HepG2 (cell line): ENCODE data around the gene PPP2R2C. TPM values are rescaled to one million over a fixed set of nuclear protein-coding genes. Genes with fewer than 3 reads are reported as not detected.

Experiments
- ATAC-seq: fragments of 200-7000 bp; cut with Tn5 transposase; 3 replicates; pipeline ENCODE4 v1.9.1; 2020; ENCODE audit warnings: mild to moderate bottlenecking, moderate library complexity
- BruUV-seq: library from RNA; stranded (reverse); fragments of 400-500 nt; replicated peaks from 2 replicates; lab custom pipeline; 2021; lab: Mats Ljungman, UMichigan
- CTCF ChIA-PET: fragments of 300-600 bp; formaldehyde crosslinking; extraction: SDS; loops from one replicate; lab custom pipeline; 2021; ENCODE audit warnings: low total read pairs, inconsistent platforms, low intra/inter-chr PET ratio; lab: Yijun Ruan, JAX
- POLR2A ChIA-PET: fragments of 350-600 bp; sonication (Branson Sonifier 250); formaldehyde crosslinking; loops from one replicate; lab custom pipeline; 2020; ENCODE audit warnings: antibody characterized with exemption, inconsistent platforms; lab: Yijun Ruan, JAX
- DNase-seq: peaks from one replicate; pipeline ENCODE4 v3.0.0-alpha.2; 2015; ENCODE audit warnings: low spot score
- FAIRE-seq: peaks from 3 replicates; lab custom pipeline; 2011; peaks lifted over from hg19 to GRCh38; lab: Jason Lieb, UNC
- H2AFZ ChIP-seq: one replicate; pipeline ENCODE4 v1.6.1; 2011; ENCODE audit warnings: low read length, inconsistent platforms
- H3K27ac ChIP-seq: fragments of 300-600 bp; 3 replicates; pipeline ENCODE4 v1.8.0; 2011; ENCODE audit warnings: mixed run types, mild to moderate bottlenecking, mixed read lengths, low read length, inconsistent platforms; ENCODE audit not compliant: insufficient read depth; ENCODE audit errors: extremely low read length
- H3K27me3 ChIP-seq, 2 experiments: fragments of 200-600 bp in 1 of 2; 2 replicates in 1 of 2; 3 replicates in 1 of 2; pipeline versions ENCODE4 v1.6.0 to v1.8.0; 2011; ENCODE audit warnings: low read length in 2 of 2, mild to moderate bottlenecking in 2 of 2, moderate library complexity in 2 of 2, inconsistent platforms in 1 of 2; ENCODE audit not compliant: insufficient read depth in 2 of 2, control insufficient read depth in 1 of 2
- H3K36me3 ChIP-seq, 2 experiments: fragments of 200-600 bp in 1 of 2; replicated peaks in 1 of 2; 2 replicates in 1 of 2; 3 replicates in 1 of 2; pipeline versions ENCODE4 v1.5.1 to v1.8.0; 2011; ENCODE audit warnings: low read length in 2 of 2, inconsistent platforms in 1 of 2; ENCODE audit not compliant: insufficient read depth in 2 of 2, control insufficient read depth in 1 of 2
- H3K4me1 ChIP-seq: 2 replicates; pipeline ENCODE4 v1.5.1; 2012; ENCODE audit warnings: low read length, inconsistent platforms; ENCODE audit not compliant: insufficient read depth
- H3K4me2 ChIP-seq: 2 replicates; pipeline ENCODE4 v1.6.0; 2011; ENCODE audit warnings: low read depth, low read length, inconsistent platforms
- H3K4me3 ChIP-seq, 3 experiments: fragments of 200-600 bp in 1 of 3; sonication (generic), shearing (Covaris generic) in 1 of 3; replicated peaks in 1 of 3; 2 replicates each; pipeline ENCODE4 v1.5.1; 2011 to 2016; ENCODE audit warnings: low read length in 3 of 3, inconsistent platforms in 2 of 3, low read depth in 2 of 3, mild to moderate bottlenecking in 2 of 3, control low read depth in 1 of 3, mixed read lengths in 1 of 3; ENCODE audit not compliant: insufficient read depth in 1 of 3
- H3K79me2 ChIP-seq: one replicate; pipeline ENCODE4 v1.6.1; 2011; ENCODE audit warnings: low read length, inconsistent platforms; ENCODE audit not compliant: insufficient read depth
- H3K9ac ChIP-seq: 2 replicates; pipeline ENCODE4 v1.6.0; 2011; ENCODE audit warnings: mild to moderate bottlenecking, low read depth, low read length, inconsistent platforms; ENCODE audit not compliant: insufficient read depth
- H3K9me3 ChIP-seq: 2 replicates; pipeline ENCODE4 v1.5.1; 2012; ENCODE audit warnings: mild to moderate bottlenecking, low read length
- H4K20me1 ChIP-seq: 2 replicates; pipeline ENCODE4 v1.6.0; 2011; ENCODE audit warnings: inconsistent platforms, mild to moderate bottlenecking, low read length, moderate library complexity; ENCODE audit not compliant: insufficient read depth
- ARNTL ChIP-seq: sonication (generic); formaldehyde crosslinking; IDR thresholded peaks from 2 replicates; pipeline ENCODE4 v1.4.0; 2020; ENCODE audit warnings: mild to moderate bottlenecking, missing genetic modification reagents
- FOXO1 ChIP-seq: sonication (generic); formaldehyde crosslinking; IDR thresholded peaks from 2 replicates; pipeline ENCODE4 v1.4.0; 2020; ENCODE audit warnings: missing genetic modification reagents
- NR2F2 ChIP-seq: IDR thresholded peaks from 2 replicates; pipeline ENCODE4 v1.6.1; 2012; ENCODE audit warnings: low read depth, inconsistent platforms, borderline replicate concordance
- NR2F6 ChIP-seq, 2 experiments: IDR thresholded peaks; 2 replicates each; pipeline ENCODE4 v1.6.1; 2016; ENCODE audit warnings: antibody characterized with exemption in 1 of 2, mild to moderate bottlenecking in 1 of 2
- ZFP62 ChIP-seq: sonication (generic); formaldehyde crosslinking; IDR thresholded peaks from 2 replicates; pipeline ENCODE4 v1.4.0; 2020; ENCODE audit warnings: missing genetic modification reagents
- ZFYVE20 ChIP-seq: sonication (generic); formaldehyde crosslinking; IDR thresholded peaks from 2 replicates; pipeline ENCODE4 v1.8.0; 2023; ENCODE audit warnings: low read depth, mild to moderate bottlenecking, moderate library complexity, missing genetic modification reagents, borderline replicate concordance
- ZNF317 ChIP-seq: sonication (generic); formaldehyde crosslinking; IDR thresholded peaks from 2 replicates; pipeline ENCODE4 v1.5.0; 2020; ENCODE audit warnings: mild to moderate bottlenecking, missing genetic modification reagents
- ZNF546 ChIP-seq: sonication (generic); formaldehyde crosslinking; conservative IDR thresholded peaks from 2 replicates; pipeline ENCODE4 v1.8.1; 2023; ENCODE audit warnings: mild to moderate bottlenecking, missing genetic modification reagents
- ZNF777 ChIP-seq: sonication (generic); formaldehyde crosslinking; IDR thresholded peaks from 2 replicates; pipeline ENCODE4 v1.4.0; 2020; ENCODE audit warnings: missing genetic modification reagents
- WGBS: methylation state at CpG from one replicate; pipeline ENCODE4 v1.1.6; 2017; ENCODE audit warnings: low lambda C conversion rate; 5-methylcytosine and 5-hydroxymethylcytosine counted together
- in situ Hi-C: cut with HindIII; loops from 2 replicates; pipeline ENCODE4 v1.10.0; 2017; ENCODE audit warnings: low pct_unique_long_range_greater_than_20kb; ENCODE audit not compliant: extremely low pct_ligation_motif_present
- intact Hi-C: fragments of 100-400 bp; cut with micrococcal nuclease; formaldehyde crosslinking; loops from one replicate; pipeline ENCODE4 v1.10.0; 2022; ENCODE audit not compliant: unreplicated experiment
- polyA plus RNA-seq, 8 experiments: library from polyadenylated mRNA; depleted of rRNA in 3 of 8; stranded (reverse) in 7 of 8; unstranded in 1 of 8; fragments of >200 nt; fragmentation: Illumina TruSeq in 4 of 8; extraction: Trizol in 4 of 8; gene quantifications; 2 replicates each; pipeline versions ENCODE4 v1.2.1 to v1.2.3, GENCODE V29; 2011 to 2016; ENCODE audit warnings: low read depth in 4 of 8, missing spikeins in 1 of 8, mixed read lengths in 1 of 8; ENCODE audit not compliant: insufficient read depth in 1 of 8
- total RNA-seq, 5 experiments: library from RNA; depleted of rRNA; stranded (reverse); fragments of >200 nt; fragmentation: Illumina TruSeq; extraction: Trizol; gene quantifications; 2 replicates each; pipeline ENCODE4 v1.2.3, GENCODE V29; 2016; ENCODE audit warnings: low read depth in 1 of 5
- TF ChIP-seq, protein P1 (sequence below): sonication (generic); formaldehyde crosslinking; IDR thresholded peaks from 2 replicates; pipeline ENCODE4 v1.4.0; 2020; ENCODE audit warnings: missing genetic modification reagents
- TF ChIP-seq, protein P2 (sequence below): sonication (generic); formaldehyde crosslinking; IDR thresholded peaks from 2 replicates; pipeline ENCODE4 v1.8.0; 2022; ENCODE audit warnings: mild to moderate bottlenecking, missing genetic modification reagents, borderline replicate concordance

PPP2R2C gene
- total and polyA plus RNA-seq, 2 of the 13 experiments (the other 11 are each of a cell fraction or from before 2014, with no cell fraction given): 0.60 to 8.6 TPM

DNA sequence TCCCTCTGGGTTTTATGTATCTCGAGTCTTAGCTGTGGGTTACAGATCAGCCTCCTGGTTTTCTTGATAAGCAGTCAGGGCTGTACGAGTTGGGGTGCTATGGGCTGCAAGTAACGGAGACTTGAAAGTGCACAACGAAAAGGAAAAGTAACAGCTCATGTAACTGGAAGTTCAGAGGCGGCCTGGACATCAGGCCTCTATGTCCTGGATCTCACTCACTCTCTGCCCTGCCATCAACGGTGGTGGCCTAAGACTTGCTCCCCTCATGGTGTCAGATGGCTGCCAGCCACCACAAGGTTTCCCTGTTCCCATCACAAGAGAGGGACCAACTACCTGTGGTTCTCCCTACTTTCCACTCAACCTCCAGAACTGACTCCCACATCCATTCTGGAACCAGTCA lies 4.8 kb downstream of the PPP2R2C start:
- FAIRE-seq (no peak), DNase-seq (no peak), ATAC-seq (no peak)
- ChIA-PET POLR2A (no interaction called here), CTCF (no interaction called here)
- H3K27me3 ChIP-seq: peaks cover 11 to 50% of the 10 kb centered on the region in 2 experiments; a peak in 4 of 5 replicates
- no peaks in the 10 kb centered on the region for H3K36me3 ChIP-seq
- intact Hi-C loops (no loop called here), in situ Hi-C loops (no loop called here)
- H3K4me1 ChIP-seq: no peaks in the 10 kb centered on the region
- no peak overlapping the region for H3K4me2 ChIP-seq
- no peak overlapping the region for H3K4me3 ChIP-seq
- no peaks in the 10 kb centered on the region for H3K79me2 ChIP-seq
- H4K20me1 ChIP-seq: no peaks in the 10 kb centered on the region
- H3K27ac ChIP-seq: no peak overlapping the region
- H2AFZ ChIP-seq: no peak overlapping the region
- no TSS peak for BruUV-seq
- no peak overlapping the region for H3K9ac ChIP-seq
- no peaks in the 10 kb centered on the region for H3K9me3 ChIP-seq
- WGBS: 5% methylated on average over 6 of the region's 6 CpGs
- TF ChIP-seq FOXO1 (CRISPR knock-in tag): no peak
- no peak for TF ChIP-seq ZNF317 (CRISPR knock-in tag)
- no peak for TF ChIP-seq ZNF546
- TF ChIP-seq NR2F2: no peak
- TF ChIP-seq ZNF777 (CRISPR knock-in tag): no peak
- no peak for TF ChIP-seq ZFYVE20 (CRISPR knock-in tag)
- no peak for TF ChIP-seq NR2F6 (IDR thresholded peaks at IDR 0.05)
- no peak for TF ChIP-seq NR2F6 (CRISPR knock-in tag; IDR thresholded peaks at IDR 0.05)
- TF ChIP-seq ZFP62 (CRISPR knock-in tag): no peak
- no peak for TF ChIP-seq ARNTL (CRISPR knock-in tag)
- TF ChIP-seq, protein P1, sequence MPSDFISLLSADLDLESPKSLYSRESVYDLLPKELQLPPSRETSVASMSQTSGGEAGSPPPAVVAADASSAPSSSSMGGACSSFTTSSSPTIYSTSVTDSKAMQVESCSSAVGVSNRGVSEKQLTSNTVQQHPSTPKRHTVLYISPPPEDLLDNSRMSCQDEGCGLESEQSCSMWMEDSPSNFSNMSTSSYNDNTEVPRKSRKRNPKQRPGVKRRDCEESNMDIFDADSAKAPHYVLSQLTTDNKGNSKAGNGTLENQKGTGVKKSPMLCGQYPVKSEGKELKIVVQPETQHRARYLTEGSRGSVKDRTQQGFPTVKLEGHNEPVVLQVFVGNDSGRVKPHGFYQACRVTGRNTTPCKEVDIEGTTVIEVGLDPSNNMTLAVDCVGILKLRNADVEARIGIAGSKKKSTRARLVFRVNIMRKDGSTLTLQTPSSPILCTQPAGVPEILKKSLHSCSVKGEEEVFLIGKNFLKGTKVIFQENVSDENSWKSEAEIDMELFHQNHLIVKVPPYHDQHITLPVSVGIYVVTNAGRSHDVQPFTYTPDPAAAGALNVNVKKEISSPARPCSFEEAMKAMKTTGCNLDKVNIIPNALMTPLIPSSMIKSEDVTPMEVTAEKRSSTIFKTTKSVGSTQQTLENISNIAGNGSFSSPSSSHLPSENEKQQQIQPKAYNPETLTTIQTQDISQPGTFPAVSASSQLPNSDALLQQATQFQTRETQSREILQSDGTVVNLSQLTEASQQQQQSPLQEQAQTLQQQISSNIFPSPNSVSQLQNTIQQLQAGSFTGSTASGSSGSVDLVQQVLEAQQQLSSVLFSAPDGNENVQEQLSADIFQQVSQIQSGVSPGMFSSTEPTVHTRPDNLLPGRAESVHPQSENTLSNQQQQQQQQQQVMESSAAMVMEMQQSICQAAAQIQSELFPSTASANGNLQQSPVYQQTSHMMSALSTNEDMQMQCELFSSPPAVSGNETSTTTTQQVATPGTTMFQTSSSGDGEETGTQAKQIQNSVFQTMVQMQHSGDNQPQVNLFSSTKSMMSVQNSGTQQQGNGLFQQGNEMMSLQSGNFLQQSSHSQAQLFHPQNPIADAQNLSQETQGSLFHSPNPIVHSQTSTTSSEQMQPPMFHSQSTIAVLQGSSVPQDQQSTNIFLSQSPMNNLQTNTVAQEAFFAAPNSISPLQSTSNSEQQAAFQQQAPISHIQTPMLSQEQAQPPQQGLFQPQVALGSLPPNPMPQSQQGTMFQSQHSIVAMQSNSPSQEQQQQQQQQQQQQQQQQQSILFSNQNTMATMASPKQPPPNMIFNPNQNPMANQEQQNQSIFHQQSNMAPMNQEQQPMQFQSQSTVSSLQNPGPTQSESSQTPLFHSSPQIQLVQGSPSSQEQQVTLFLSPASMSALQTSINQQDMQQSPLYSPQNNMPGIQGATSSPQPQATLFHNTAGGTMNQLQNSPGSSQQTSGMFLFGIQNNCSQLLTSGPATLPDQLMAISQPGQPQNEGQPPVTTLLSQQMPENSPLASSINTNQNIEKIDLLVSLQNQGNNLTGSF: no peak
- TF ChIP-seq, protein P2, sequence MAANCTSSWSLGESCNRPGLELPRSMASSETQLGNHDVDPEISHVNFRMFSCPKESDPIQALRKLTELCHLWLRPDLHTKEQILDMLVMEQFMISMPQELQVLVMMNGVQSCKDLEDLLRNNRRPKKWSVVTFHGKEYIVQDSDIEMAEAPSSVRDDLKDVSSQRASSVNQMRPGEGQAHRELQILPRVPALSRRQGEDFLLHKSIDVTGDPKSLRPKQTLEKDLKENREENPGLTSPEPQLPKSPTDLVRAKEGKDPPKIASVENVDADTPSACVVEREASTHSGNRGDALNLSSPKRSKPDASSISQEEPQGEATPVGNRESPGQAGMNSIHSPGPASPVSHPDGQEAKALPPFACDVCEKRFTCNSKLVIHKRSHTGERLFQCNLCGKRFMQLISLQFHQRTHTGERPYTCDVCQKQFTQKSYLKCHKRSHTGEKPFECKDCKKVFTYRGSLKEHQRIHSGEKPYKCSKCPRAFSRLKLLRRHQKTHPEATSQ (CRISPR knock-in tag): no peak
